ENCODE measurements around the gene ENPP1.
"Not testable (repeated sequence)": the region's sequence is repeated elsewhere in the genome, so short reads cannot be mapped to it uniquely, and the experiment has no call there.

The ENPP1 gene

DNA sequence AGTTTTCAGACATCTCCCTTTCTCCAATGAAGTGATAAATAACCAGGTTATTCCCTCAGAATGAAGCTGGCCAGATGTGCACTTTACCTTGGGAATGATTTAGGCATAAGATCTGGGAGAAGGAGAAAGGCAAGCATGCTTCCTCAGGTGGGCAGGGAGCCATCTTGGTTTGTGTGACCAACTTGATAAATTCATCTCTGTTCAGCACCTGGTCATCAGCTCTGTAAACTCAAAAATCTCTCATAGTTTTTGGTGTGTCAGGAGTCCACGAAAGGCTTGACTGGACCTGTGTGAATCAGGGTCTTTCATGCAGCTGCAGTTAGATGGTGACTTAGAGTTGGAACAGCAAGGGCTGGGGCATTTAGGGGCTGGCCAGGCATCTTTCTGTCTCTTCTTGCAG lies 24.5 kb downstream of the ENPP1 start:
- no peak for DNase-seq

DNA sequence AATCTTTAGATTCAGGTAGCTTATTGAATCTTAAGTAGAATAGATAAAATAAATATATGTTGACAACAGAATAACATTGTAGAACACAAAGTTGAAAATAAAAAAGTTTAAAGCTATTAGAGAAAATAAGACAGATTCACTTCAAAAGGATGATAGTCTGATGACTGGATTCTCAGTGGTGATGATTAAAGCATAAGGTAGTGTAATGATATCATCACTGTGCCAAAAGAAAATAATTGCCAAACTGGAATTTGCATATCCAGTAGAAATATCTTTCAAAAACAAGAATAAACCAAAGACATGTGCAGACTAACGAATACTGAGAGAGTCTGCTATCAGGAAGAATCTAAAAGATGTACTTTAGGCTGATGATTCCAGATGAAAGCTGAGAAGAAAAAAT lies 30.2 kb downstream of the ENPP1 start:
- no peak for DNase-seq

DNA sequence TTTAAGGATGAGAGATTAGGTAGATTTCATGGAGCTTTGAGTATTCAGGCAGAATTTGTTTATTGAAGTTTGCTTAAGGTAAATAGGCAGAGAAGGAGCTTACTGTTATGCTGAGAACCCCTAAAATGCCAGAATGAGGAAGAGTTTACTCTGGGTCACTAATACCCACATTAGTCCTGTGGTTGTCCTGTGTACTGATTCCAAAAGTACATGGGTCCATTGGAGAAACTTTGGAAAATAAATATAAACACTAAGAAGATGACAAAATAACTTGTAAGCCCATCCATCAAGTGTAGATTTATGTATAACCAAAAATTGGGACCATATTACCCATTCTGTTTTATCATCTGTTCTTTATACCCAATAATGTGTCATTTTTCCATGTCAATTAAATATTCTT lies 31.6 kb downstream of the ENPP1 start:
- DNase-seq, result no peak

DNA sequence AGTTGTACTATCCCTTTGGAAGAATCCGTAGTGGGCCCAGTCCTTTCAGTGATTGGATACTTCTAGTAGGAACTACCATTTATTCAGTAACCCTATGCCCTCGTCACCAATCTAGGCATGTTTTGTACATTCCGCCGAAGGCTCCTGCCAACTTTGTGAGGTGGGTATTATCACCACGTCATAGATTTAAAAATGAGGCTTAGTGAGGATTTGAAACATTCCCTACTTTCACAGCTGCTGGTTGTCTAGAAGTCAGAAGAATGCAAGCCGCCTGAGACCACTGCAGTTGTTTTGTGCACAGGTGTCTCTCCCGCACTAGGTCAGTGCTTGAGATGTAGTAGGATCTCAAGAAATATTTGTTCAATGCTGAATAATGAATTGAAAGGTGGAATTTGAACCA lies 32.6 kb downstream of the ENPP1 start:
- DNase-seq, result no peak

DNA sequence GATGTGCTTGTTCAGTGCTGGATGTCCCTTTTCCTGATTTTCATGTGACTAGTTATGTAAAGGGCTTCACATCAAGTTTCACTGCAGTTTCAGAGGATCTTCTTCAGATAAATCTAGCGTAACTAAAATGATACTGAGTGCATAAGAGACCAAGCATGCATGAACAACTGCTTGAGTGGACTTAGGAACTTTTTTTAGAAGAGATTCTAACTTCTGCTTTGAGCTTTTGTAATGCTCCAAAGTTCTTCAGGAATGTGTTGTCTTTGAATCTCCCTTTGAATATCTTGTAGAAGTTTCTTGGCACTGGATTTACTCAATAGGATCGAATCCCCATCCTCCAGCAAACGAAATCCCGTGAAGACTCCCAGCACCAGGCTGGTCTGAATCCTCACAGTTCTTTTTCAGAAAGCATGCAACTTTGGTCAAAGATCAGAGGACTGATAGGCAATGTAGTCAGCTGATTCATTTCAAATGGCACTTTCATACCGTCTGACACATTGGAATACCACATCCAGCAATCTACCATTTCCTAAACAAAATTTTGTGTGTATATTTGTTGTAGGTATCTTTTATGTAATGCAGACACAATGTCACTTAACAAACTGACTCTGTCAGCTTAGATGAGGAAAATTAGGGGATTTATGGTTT lies 33.2 kb downstream of the ENPP1 start:
- DNase-seq, result no peak

DNA sequence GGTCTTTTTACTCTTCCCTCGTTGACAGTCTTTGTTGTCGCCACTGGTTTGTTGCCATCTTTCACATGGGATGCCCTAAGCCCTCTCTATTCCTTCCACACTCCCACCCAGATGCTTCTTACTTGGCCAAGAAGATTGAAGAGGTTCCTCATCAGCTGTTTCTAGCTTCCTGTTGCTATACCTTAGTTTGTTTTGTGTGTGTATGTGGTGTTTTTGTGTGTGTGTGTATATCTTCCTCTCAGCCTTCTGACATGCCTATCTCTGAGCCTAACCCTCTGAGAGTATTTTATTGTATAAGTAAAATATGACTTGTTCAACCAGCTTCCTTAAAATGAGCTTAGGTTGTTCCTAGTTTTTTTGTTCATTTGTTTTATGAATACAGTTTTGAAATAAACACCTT lies 35.9 kb downstream of the ENPP1 start:
- DNase-seq, result no peak

DNA sequence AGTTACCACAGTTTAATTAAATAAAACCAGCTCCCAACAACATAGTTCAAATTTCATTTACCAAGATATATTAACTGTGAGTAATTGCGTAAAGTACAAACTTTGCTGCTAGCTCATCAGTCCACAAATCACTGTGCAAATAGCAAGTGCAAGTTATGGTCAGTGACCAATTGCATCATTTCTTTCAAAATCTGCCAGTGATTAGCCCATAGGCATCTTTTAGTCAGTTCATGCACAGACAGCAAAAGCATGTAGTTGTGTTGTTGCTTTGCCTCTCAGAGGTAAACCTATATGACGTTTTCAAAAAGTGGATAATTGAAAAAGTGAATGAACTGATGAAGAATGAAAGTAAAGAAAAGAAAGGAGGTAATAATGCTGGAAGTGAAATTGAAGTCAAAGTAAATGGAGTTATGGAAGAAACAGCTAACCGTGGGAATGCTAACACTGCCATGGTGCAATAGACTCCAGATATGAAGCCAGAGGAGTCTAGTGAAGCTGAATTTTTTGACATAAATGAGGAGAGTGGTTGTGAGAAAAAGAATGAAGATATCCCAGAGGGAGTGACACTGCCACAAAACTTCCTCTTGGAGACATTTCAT lies 36.5 kb downstream of the ENPP1 start:
- DNase-seq, result no peak

DNA sequence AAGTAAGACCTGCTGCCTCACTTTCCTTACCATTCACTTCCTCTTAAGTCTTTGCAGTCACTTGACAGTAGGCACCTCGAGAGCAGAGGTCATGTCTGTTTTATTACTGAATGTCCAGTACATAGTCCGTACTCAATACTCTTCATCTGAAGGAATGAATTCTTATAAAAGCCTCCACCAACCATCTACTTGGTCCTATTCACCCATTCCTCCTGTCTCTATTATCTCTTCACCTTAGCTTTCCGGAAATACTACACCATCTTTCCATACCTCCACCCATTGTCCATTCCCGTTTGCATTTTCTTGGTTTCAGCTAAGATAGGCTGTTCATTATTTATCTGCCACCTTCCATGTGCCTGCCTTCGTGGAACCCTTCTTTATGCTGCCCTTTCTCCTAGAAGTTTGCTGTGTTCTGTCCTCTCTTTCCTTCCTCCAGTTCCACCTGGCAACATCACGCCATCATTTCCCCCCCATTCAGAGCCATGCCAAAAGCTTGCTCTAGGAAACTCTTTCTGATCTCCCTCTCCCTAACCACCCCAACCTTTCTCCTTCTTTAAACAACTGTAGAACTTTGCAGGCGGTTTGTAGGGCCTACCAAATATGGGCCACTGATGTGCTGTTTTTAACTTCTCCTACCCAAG lies 38.3 kb downstream of the ENPP1 start:
- no peak for DNase-seq

DNA sequence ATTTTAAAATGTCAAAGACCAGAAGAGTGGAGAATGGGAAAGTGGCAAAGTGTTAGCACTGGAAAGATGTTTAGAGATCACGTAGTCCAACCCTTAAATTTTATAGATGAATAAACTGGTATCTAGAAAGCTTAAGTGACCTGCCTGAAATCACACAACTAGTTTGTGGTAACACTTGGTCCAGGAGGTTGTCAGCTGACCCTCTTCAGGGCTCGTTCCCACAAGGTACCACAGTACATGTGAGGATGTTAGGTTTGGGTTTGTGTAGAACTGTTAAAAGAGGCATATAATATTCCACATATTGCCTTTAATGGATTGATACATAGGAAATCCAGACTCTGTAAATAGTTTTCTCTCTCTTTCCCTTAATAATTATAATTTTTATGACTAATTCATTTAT lies 39.1 kb downstream of the ENPP1 start:
- no peak for DNase-seq

DNA sequence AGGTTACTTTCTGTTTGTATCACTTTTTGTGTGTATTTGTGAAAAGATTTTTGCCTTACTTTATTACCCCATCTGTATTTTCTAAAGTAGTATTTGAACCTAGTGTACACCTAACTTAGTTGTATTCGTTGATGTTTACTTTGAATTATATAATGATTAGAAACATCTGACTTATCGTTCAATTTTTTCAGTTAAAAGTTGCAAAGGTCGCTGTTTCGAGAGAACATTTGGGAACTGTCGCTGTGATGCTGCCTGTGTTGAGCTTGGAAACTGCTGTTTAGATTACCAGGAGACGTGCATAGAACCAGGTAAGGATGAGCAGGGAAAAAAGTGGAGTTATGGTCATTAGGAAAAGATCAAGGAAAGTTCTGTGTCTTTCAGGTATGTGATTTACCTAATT lies 42.0 kb downstream of the ENPP1 start:
- no peak for DNase-seq

DNA sequence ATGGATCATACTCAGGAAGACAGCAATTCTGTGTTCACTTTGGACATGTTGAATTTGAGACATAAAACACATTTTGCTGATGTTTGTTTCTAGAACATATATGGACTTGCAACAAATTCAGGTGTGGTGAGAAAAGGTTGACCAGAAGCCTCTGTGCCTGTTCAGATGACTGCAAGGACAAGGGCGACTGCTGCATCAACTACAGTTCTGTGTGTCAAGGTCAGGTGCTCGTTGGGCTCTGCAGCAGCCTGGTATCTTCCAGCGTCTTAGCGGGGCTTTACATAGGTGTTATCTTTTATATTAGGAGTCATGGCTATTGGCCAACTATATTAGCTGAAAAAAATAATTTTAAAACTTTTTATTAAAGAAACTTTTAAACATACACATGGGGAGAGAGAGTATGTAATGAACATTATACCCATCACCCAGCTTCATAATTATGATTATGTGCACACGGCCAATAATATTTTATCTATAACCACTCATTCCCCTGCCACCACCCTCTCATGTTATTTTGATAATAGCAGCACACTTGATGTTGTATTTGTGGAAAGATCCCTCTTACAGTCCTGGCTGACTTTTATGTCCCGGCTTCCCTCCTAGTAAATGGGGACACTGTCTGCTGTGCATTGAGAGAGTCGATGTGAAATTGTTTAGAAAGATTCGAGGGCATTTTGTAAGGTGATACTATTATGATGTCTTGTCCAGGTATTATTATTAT lies 43.4 kb downstream of the ENPP1 start:
- no peak for DNase-seq

DNA sequence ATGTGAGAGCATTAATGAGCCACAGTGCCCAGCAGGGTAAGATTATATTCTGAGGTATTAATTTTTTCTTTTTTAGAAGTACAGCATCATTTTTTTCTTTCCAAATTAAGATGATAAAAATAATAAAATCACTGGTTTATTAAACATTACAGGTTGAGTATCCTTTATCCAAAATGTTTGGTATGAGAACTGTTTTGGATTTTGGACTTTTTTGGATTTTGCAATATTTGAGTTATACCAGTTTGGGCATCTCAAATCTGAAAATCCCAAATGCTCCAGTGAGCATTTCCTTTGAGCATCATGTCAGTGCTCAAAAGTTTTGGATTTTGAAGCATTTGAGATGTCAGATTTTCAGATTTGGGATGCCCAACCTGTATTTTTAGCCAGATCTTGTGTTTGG lies 44.4 kb downstream of the ENPP1 start:
- no peak for DNase-seq

DNA sequence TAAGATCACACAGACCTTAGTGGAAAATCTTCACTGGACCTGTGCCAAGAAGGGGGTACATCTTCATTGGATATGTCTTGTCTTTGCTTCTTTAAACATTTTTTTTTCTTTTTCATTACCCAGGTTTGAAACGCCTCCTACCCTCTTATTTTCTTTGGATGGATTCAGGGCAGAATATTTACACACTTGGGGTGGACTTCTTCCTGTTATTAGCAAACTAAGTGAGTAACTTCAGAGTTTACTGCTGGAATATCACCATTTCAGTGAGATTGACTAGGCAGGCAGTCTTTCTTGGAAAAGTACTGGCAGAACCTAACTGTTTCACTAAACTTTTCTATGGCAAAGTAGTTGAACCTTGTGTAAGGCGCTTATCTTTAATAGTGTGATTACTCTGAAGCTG lies 47.0 kb downstream of the ENPP1 start:
- DNase-seq, result no peak

DNA sequence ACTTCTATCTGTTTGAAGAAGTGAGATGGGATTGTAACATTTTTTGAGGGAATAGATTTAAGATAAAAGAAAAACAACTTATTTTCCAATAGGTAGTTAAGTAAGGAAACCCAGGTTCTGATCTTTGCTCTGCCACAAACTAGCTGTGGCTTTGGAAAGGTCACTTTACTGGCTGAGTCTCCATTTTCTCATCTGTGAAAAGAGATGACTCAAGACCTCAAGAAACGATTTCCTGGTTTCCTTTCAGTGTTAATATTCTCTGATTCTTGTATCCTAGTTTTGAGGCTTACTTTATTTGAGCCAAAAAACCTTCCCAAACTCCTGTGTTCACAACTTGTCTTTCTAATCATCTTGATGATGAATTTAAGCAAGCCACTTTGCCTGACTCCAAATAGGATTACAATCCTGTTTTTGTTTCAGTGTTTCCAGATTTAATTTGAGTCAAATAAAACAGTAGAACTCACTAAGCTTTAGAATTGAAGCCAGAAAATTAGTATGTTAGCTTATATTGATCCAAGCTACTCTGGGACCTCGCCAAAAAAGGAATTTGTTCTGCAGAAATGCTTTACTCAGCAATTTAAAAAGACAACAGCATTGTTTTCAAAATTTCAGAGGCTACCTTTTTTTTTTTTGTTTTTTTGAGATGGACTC lies 51.1 kb downstream of the ENPP1 start:
- DNase-seq, result no peak

DNA sequence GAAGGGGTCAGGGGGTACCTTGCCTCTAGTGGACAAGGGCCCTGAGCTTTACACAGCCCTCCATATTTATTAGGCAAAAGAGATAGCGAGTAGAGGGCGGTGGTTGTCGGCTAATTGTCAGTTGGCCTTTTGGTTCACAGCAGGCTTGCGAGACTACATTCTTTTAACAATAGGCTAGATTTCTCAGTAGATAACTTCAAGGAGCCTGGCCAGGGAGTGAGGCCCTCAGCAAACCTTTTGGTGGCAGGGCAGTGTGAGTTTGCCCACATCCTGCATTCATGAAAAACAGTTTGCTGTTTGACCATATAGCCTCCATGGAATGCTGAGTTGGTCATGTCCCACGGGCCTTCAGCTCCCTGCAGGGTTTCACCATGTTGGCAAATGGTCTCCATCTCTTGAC lies 51.8 kb downstream of the ENPP1 start:
- DNase-seq, result not testable (repeated sequence)

DNA sequence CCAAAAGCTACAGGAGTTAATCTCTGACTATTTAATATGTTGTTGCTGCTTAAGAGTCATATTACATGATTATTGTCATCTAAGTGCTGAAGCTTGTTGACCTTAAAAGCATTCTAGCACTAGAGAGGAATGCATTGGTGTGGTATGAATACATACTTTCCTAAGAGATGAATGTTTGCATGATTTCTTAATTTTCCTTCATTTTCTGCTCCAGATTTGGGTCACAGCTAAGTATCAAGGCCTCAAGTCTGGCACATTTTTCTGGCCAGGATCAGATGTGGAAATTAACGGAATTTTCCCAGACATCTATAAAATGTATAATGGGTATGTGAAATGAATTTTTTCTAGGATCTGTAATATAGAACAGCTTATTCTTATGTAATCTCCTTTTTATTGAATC lies 53.6 kb downstream of the ENPP1 start:
- no peak for DNase-seq

DNA sequence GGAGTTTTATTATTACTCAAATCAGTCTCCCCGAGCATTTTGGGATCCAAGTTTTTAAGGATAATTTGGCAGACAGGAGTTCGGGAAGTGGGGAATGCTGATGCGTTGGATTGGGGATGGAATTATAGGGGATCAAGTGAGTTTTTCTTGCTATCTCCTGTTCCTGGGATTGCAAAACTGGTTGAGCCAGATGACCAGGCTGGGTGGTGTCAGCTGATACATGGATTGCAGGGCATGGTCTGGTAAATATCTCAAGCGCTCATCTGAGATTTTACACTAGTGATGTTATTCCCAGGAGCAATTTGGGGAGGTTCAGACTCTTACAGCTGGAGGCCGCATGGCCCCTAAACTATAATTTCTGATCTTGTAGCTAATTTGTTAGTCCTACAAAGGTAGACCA lies 54.7 kb downstream of the ENPP1 start:
- no peak for DNase-seq

DNA sequence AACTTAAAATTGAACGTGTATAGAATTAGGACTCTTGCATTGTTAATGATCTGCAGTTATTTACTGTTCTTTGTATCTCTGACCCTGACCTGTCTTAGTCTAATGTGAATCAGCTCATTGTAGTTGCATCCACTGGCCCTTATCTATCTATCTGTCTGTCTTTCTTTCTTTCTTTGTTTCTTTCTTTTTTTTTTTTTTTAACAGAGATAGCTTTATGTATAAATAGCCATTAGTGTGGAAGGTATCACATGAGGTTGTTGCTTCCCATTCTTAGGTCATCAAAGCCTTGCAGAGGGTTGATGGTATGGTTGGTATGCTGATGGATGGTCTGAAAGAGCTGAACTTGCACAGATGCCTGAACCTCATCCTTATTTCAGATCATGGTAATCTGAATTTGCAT lies 59.9 kb downstream of the ENPP1 start:
- DNase-seq, result no peak

DNA sequence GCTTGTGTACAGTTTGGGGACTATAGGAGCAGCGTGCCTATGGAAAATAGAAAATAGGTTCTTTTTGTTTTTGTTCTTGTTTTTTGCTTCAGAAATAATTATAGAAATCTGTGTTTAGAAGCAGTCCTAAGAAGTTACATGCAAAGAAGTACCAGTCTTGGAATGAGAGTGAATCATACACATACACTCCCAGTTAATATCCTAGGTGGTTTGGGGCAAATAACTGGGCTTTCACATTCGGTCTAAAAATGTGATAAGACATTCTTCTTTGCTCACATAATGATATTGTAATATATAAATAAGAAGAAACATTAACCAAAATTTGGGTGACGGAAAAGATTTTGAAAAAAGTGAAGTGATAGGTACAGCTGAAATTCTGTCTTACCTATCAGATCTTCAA lies 61.0 kb downstream of the ENPP1 start:
- DNase-seq, result no peak

DNA sequence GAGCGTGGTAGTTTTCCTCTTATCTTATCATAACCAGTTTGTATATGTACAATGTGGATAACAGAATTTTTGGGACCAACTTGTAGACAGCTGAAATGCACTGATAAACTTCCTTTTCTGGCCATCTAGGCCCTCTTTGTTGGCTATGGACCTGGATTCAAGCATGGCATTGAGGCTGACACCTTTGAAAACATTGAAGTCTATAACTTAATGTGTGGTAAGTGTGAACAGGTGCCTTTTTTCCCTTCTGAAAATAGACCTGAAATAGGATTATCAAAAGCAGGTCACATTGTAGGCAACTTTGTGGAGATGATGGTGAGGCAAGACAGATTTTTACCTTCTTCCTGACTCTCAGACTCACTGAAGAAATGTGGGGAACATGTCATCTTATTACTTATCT lies 67.8 kb downstream of the ENPP1 start:
- no peak for DNase-seq

DNA sequence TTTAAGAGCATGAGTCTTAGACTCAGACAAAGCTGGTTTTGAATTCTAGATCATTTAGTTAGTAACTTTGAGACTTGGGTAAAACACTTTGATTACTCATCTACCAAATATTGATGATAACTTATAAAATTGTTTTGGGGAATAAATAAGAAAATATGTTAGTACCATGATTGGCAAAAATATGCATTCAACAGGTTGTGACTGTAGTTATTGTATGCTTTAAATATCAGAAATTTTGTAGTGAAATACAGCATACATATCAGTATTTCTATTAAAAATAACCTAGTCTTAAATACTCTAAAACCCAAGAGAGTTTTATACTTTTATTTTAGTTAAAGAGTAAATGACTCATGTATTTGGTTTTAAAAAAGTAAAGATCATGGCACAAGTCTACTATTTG lies 68.7 kb downstream of the ENPP1 start:
- no peak for DNase-seq

DNA sequence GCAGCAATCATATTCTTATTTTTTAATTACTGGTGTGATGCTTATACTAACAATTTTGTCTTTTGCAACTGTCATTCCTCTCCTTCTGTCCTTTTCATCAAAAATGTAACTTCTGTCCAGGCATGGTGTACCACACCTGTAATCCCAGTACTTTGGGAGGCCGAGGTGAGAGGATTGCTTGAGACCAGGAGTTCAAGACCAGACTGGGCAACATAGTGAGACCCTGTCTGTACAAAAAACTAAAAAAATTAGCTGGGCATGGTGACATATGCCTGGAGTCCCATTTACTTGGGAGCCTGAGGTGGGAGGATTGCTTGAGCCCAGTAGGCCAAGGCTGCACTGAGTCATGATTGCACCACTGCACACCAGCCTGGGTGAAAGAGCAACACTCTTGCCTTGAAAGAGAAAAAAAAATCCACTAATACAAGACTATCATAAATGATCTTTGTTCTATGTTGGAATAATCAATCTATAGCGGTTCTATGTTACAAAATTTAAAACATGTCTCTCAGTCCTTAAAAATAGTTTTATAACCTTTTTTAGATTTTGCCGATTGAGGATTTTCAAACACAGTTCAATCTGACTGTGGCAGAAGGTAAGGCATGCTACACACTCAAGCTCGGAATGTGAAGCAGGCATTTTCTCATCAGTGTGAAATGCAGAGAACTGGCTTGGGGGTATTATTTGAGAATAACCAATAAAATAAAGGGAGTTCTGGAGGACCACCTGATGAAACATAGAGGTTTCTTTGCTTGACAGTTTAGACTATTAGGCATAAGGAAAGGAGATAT lies 70.4 kb downstream of the ENPP1 start:
- DNase-seq, result no peak

DNA sequence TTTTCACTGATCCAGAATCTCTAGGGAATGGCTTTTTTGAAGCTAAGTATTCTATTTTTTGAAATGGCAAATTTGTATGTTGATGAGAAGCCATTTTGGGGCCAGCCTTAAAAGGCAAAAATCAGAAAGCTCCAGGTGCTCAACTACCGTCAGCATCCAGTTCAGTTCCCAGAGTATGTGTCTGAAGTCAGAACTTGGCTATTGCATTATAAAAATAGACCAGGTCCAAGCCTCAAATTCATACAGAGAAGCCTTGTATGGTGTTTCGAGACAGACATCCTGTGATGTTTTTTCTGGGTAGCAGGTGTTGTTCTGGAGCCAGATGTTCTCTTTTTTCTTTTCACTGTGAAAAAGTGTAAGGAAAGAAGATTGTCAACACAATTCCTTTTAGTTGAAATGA lies 75.2 kb downstream of the ENPP1 start:
- no peak for DNase-seq

Measured in Kasumi-1 (cell line).